ENCODE measurements around the gene CES5A. TPM values are rescaled to one million over a fixed set of nuclear protein-coding genes. Genes with fewer than 3 reads are reported as not detected.
"Not testable (repeated sequence)": the region's sequence is repeated elsewhere in the genome, so short reads cannot be mapped to it uniquely, and the experiment has no call there.

CES5A gene
- polyA plus RNA-seq, 1 donor: not detected

DNA sequence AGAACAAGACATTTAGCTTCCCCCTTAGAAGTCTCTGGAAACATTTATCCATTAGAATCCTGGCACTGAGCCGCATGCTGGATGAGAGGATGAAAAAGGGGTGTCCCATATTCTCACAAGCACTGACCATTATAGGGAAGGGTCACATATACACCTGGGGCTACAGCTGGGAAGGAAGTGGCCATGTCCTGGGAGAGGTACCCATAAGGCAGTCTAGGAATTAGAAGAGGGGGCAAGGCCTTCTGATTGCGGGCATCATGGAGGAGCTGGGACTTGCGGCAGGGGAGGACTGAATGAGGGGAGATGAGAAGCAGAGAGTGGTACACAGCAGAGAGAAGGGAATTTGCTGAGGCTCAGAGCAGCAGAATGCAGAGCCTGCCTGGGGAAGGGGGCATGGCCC, 45.9 kb downstream of the CES5A start:
- not testable (repeated sequence) for DNase-seq

- no peak for DNase-seq
Measured at GRCh38 chr16:55828680-55829079, 46.5 kb downstream of the CES5A start.

DNA sequence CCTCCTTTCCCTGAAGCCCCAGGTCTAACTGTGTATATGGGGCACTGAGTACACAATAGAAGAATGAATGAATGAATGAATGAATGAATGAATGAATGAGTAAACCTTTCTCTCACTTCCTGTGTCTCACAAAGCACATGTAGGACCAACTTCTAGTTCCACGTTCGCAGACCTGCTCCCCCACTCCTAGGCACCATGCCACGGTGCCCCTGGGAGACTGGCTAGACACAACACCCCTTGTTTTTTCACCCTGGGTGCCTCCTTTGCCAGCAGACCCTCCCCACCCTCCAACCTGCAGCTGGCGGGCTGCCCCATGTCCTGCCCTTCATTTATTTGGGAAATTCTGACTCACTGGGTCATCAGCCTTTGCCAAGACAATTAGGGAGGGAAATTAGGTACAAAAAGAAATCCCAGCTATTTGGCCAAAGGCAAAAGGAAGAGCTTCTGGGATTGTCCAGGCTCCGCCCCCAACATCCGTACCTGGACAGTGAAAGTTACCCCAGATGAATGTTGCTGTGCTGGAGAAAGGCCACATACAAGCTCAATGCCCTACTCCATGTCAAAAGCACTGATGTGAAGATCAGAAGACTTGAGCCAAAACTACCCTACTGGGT, 50.0 kb downstream of the CES5A start:
- no peak for DNase-seq

- no peak for DNase-seq
Measured at GRCh38 chr16:55824473-55825000, 50.6 kb downstream of the CES5A start.

GRCh38 chr16:55822280-55822810, 52.8 kb downstream of the CES5A start:
- DNase-seq: no peak

DNA sequence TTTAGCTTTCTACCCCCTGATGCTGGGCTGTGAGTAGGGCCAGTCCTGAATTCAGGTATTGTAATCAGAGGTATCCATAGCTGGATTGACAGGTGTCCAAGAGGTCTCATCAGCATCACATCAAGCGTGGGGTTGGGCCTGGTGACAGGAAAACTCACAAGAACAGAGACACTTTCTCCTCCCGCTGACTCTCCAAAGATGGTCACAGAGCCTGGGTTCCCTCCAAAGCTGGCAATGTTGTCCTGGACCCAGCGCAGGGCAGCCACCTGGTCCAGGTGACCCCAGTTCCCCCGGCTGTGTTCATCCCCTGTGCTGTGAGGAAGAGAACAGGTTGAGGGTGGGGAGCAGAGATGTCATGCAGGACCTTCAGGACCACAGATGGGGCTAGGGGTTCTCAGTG, 54.0 kb downstream of the CES5A start:
- no peak for DNase-seq

GRCh38 chr16:55820615-55821014, 54.6 kb downstream of the CES5A start:
- DNase-seq: no peak

DNA sequence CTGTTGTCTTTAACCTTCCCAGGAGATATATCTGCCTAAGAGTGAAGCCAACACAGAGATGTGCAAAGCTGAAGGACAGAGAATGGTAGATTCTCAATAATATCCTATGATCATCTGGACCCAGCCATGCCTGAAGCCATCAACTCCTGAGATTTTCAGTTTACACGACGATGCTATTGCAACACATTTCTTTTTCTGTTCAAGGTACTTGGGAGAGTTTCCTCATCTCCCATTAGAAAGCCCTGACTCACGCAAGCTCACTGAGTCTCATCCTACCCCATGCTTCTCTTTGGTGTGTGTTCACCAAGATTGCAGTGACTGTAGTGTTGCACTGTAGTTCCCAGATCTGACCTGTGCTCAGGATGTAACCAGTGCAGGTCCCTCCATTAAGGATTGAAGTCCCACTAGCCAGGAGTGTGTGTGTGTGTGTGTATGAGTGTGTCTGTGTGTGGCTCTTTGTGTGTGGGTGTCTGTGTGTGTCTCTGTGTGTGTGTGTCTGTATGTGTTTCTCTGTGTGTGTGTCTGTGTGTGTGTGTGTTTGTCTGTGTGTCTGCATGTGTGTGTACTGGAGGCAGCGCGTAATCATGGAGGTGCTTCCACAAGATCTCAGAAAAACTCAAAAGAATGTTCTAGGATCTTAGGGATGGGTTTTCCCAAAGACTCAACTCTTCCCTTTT, 57.8 kb downstream of the CES5A start:
- no peak for DNase-seq

- not testable (repeated sequence) for DNase-seq
Measured at GRCh38 chr16:55816222-55816621, 59.0 kb downstream of the CES5A start.

DNA sequence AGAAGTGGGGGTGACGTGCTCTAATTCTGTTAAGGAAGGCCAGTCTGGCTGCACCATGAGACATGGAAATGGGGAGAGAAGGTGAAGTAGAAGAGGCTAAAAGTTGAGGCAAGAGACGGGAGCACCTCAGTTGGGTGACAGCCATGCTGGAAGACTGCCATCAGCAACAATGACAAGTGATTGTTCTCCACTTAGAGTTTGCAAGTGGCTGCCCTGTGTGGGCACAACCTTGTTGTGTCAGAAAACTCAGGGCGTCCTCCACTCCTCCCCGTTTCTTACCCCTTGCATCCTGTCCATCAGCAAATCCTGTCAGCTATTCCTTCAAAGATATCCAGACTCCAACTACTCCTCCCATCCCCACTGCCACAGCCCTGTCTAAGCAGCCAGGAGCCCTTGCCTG, 59.9 kb downstream of the CES5A start:
- no peak for DNase-seq

DNA sequence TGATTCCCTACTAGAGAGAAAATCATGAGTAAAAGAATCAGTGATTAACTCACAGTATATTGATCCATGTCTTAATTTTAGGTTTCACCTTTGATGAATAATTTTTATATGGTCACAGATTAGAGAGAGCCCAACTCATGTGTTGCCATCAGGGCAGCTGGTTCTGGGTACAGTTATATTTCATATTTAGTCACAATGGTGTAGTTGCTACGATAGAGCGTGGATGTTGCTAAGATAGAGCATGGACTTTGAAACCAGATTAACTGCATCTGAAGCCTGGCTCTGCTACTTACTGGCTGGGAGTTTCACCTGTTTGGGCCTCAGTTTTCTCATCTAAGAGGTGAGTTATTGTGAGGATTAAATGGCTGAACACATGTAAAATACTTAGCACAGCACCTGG, 61.0 kb downstream of the CES5A start:
- DNase-seq: not testable (repeated sequence)

GRCh38 chr16:55813730-55814129, 61.4 kb downstream of the CES5A start:
- not testable (repeated sequence) for DNase-seq

DNA sequence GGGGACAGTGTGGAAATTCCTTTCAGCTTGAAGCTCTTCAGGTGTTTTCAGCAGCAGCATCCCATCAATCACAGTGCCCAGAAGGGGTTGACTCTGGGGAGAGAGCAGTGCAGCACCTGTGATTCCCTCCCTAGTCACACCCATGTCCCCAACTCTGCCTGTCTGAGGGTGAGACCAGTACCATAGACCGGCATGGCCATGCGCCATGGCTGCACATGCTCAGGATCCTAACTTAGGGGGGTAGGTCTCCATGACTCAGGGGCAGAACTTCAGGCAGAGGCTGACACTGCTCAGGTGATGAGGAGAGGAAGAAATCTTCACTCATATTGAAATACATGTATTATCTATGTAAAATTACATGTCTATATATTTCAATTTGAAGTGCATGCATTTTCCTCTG, 62.2 kb downstream of the CES5A start:
- DNase-seq: no peak

GRCh38 chr16:55811811-55812210, 63.4 kb downstream of the CES5A start:
- DNase-seq: no peak

DNA sequence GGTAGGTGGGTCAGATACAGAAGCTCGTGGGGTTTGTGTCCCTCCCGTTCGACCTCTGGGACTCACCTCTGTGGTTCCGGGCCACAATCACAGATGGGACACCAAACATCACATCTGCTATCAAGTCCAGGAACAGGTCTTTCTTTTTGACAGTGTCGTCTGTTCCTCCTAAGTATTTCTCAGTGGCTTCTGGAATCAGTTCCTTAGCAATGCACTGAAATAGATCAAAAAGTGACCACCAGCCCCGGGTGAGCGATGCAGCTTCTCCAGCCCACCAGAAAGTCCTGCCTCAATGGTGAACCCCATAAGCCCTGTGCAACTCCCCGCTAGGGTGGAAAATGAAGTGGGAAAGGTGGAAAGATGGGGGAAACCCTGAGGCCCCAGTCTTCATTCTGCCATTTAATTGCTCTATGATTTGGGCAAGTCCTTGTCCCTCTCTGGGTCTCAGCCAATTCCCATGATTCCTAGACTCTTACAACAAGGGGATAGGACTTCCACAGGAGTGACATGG, 64.7 kb downstream of the CES5A start:
- no peak for DNase-seq

DNA sequence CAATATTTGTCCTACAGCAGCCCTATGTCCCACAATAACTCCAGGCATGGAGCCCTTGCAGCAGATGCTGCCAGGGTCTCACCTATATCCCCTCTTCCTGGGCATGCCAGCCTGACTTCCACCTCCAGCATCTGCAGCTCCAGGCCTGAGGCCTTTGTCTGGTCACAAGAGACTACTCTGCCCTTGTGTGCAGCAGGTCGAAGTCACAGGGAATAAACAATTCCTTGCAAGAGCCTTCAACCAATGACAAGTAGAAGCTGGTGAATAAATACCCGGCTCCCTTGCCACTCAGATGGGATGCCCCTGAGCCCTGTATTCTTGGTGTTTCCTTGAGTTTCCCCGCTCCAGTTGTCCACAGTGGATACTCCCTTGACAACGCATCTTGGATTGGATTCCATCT, 65.3 kb downstream of the CES5A start:
- DNase-seq: no peak

- no peak for DNase-seq
Measured at GRCh38 chr16:55809386-55809785, 65.8 kb downstream of the CES5A start.

DNA sequence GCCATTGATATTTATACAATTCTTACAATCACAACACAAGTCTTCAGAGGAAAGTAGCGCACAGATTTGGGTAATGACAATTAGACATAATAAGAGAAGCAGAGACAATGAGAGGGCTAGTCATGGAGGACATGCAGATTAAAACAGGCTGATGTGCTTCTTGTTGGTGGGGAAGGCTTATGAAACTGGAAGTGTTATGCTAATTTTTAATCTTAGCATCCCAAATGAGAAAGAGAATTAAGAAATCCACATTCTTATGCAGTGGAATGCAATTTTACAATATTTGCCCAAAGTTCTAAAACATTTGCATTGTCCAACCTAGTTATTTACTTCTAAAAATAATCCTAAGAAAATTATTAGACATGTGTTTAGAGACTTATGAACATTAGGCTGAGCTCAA, 66.9 kb downstream of the CES5A start:
- not testable (repeated sequence) for DNase-seq

DNA sequence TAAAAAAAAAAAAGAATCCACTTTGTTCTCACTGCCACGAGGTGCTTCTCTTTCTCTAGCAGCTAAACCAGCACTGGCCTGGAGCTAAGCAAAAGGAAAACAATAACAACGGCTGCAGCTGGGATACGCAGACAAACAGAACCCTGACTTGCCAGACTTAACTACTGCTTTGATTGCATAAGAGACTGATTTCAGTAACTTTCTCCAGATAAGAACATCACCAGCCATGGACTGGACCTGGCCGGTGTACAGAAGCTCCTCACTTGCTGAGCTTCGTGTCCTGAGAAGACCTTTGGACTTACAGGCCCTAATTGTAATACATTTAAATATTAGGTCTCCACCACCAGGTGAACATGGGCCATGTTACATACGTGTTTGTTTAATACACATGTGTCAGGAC, 70.1 kb downstream of the CES5A start:
- DNase-seq: not testable (repeated sequence)

DNA sequence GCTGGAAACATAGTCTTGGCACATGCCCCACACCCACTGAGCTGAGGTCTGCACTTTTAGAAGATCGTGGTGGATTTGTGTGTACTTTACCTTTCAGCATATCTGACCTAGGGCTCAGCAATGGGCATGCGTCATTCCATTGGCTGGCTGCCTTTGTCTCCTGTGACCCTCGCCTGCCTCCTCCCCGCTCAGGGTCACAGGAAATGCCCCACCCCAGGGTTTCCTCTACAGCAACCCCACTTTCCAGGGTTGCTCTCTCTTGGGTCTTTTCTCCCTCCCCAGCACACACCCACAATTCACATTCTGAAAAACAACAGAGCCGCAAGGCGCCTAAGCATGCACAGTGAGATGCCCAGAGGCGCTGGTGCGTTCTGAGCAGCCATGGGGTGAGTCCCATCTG, 71.5 kb downstream of the CES5A start:
- not testable (repeated sequence) for DNase-seq
